Pulmonary artery endothelial cell (primary cell): Measurements from ENCODE around the gene HS6ST3. TPM values are rescaled to one million over a fixed set of nuclear protein-coding genes. Genes with fewer than 3 reads are reported as not detected.

ENCODE experiments used
- DNase-seq: peaks from one replicate; pipeline ENCODE4 v3.0.0-alpha.2; 2011; ENCODE audit warnings: low read depth, low spot score
- total RNA-seq: library from RNA; depleted of rRNA; stranded (reverse); fragments of >200 nt; gene quantifications from 2 replicates; pipeline ENCODE4 v1.2.3, GENCODE V29; 2014

Gene HS6ST3
- total RNA-seq, 1 donor from 2014 or later = 1.9 TPM

- peak; percentile 30 for DNase-seq
Observed at GRCh38 chr13:96650301-96650886, 560.5 kb downstream of the HS6ST3 start.

GRCh38 chr13:96651598-96651997, 561.7 kb downstream of the HS6ST3 start:
- no peak for DNase-seq

GRCh38 chr13:96652506-96652905, 562.6 kb downstream of the HS6ST3 start:
- no peak for DNase-seq

GRCh38 chr13:96661612-96662011, 571.7 kb downstream of the HS6ST3 start:
- DNase-seq = no peak

DNA sequence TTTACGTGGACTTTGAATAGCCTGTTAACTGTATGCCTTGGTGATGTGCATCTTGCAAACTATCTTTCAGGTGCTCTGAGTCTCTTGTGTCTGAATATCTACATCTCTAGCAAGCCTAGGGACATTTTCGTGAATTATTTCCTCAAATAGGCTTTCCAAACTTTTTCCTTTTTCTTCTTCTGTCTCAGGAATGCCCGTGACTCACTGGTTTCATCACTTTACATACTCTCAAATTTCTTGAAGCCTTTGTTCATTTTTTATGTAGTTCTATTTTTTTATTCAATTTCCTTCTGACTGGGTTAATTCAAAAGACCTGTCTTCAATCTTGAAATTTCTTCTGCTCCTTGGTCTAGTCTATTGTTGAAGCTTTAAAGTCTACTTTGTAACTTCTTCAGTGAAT, 572.1 kb downstream of the HS6ST3 start:
- no peak for DNase-seq

DNA sequence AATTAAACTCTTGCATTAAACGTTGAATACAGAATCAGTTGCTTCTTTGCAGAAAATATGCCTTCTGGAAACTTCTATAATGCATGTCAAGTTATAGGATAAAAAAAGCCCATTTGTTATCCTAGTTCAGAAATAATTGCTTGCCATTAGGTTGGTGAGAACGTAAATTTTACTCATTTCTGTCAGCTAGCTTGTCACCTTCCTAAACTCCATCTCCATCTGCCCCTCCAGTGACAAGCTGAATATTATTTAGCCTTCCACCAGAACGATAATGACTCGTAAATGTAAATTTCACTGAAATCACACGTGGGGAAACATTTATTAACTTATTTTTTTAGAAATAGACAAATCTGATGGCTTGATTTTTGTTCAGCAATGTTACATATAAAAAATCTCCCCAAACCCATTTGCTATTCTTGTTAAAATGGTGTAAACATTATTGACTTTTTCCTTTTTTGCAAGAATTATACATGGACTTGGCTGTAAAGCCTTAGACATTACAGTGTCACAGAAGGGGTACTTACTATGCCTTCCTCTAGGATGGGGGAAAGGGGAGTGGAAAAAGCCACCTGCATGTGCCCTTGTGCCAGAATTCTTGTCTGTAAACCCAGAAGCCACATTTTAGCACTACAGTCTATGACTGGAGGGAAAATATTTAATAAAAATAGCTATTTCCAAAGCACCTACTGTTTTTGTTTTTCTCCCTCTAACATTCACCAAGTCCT, 577.5 kb downstream of the HS6ST3 start:
- DNase-seq = no peak

DNA sequence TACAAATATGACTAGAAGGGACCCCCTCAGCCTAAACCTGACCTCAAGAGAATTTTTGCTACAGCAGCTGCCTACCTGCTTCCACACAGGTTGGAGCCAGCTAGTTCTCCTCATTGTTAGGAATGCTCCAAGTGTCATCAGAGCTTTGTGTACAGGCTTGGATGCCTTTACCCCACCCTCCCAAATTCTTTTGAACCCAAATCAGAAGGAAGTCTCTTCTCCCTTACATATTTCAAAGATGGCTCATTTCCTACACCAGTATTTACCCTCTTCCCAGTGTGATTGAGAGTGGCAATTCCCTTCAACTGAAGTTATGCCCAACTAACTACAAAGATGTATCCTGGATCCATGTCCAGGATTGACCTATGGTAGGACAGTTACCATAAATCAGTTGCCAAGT, 581.2 kb downstream of the HS6ST3 start:
- DNase-seq = no peak

GRCh38 chr13:96672016-96672415, 582.1 kb downstream of the HS6ST3 start:
- no peak for DNase-seq

DNA sequence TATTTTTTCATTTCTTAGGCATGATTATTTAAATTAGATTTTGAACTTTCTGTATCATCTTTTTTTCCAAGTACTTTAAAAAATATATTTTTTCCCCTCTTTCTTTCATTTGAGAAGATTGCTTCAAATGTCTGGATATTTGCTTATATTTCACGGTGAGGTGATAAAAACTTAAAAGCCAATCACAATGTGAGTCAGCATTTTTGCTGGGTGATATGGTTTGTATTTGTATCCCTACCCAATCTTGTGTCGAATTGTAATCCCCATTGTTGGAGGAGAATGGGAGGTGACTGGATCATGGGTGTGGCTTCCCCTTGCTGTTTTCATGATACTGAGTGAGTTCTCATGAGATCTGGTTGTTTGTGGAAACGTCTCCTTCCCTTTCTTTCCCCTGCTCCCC, 583.9 kb downstream of the HS6ST3 start:
- DNase-seq = no peak

- no peak for DNase-seq
Observed at GRCh38 chr13:96677029-96677428, 587.1 kb downstream of the HS6ST3 start.

DNA sequence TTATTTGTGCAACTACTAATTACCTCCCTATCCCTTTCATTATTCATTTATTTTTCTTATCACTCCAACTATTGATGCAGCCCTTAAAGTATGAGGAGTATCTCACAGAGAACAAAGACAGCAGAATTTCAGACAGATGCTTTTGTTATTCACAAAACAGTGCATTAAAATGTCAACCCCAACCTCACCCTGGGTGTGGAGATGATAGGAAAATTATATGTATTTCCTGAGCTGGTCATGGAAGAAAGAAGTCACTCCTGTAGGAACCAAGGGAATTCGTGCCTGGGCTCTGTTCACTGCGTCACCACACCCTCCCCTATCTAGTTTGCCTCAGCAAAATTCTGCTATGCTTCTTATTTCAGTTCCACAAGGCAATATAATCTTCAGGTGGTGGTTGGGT, 588.9 kb downstream of the HS6ST3 start:
- DNase-seq = no peak

DNA sequence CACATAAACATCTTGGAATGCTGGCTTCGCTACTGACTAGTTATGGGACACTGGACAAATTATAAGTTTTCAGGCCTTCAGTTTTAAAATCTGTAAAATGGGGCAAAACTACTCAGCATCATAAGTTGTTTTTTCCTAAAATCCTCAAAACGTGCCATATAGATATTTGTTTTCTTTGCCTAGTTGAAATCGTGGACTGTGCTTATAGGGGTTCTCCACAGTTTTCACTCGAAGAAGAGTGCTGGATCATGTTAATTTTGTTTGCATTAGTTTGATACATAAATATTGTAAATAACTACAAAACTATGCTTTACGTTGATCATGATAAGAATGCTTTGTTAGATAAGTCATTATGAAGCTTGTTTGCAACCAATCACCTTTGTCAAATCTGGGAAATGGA, 591.0 kb downstream of the HS6ST3 start:
- no peak for DNase-seq

- DNase-seq = no peak
Observed at GRCh38 chr13:96681766-96682165, 591.9 kb downstream of the HS6ST3 start.

- DNase-seq = no peak
Observed at GRCh38 chr13:96684469-96684868, 594.6 kb downstream of the HS6ST3 start.

GRCh38 chr13:96684907-96685306, 595.0 kb downstream of the HS6ST3 start:
- DNase-seq = no peak

DNA sequence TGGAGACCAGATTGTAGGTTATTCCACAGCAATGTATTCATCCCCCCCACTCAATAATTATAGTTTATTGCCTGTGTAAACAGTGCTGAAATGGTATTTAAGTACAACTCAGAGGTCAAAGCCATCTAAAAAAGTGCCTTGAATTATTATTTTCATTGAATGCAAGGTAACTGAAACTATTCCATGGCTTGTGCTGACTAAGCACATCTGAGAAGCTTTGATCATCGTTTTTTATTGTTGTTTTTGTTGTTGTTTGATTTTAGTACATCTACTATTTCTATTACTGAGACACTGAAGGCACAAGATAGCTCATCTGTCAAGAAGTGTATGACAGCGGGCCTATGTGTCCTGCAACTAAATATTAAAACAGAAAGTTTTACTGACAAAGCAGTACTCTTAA, 596.4 kb downstream of the HS6ST3 start:
- DNase-seq = no peak

GRCh38 chr13:96687191-96687590, 597.3 kb downstream of the HS6ST3 start:
- DNase-seq = no peak

DNA sequence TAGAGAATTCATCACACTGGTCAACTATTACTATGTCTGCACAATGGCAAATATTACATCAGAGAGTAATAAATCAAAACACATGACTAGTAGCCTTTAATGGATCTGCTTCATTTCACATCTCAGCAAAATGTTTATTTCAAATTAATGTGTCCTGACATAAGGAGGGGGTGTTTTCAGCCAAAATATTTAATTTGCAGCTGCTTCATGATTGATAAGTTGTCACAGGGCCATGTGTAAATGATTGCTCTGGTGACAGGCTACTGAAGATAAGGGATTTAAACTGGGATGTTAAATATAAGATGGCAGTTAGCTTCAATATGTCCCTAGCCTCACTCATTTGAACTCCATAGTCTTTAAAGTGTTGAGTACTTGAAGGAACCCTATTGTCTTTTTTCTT, 601.1 kb downstream of the HS6ST3 start:
- no peak for DNase-seq

DNA sequence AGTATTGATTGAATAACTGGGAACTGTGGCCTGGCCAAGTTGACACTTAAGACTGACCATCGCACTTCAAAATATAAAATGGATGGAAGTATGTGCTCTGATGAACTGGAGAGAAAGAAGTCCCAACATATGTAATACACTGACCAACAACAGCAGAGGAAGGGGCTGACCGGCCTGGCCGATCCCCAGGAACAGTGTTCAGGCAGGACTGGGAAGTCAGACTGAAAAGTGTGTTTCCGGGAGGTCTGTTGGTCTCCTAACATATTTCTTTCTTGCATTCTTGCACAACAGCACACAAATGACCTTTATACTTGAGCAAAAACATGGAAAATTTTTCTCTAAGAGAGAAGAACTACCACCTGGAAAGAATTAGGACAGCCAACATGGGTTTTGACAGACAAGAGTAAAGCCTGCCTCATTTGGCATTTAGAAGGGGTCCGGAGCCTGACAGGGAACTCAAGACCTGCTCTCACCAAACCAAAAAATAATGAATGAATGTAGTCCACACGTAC, 606.5 kb downstream of the HS6ST3 start:
- DNase-seq = no peak

DNA sequence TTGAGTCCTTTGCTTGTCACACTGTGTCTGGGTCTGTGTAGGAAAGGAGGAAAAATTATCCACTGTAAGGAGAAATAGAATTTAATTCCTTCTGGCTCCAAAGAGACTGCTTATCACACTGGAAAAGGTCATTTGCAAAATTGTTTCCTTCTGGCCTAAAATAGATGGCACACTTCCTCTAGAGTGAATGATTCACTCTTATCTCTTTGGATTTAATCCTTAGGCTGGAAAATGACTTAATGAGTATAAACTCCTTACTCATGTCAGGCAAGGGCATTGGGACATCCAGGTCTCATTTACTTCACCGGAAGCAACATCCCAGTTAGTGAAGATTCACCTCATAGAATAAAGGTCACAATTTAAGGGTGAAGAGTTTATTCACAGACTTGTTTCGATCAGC, 610.8 kb downstream of the HS6ST3 start:
- no peak for DNase-seq

DNA sequence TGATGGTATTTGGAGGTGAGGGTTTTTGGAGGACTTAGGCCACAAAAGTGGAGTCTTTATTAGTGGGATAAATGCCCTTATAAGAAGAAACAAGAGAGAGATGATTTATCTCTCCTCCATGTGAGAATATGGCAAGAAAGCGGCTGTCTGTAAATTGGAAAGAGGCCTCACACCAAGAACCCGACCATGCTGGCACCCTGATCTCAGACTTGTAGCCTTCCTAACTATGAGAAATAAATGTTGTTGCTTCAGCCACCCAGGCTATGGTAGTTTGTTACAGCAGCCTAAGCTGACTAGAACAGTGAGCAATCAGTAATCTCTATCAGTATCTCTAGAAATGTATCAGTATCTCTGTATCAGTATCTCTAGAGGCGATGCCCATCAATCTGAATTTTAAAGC, 617.2 kb downstream of the HS6ST3 start:
- DNase-seq = no peak

DNA sequence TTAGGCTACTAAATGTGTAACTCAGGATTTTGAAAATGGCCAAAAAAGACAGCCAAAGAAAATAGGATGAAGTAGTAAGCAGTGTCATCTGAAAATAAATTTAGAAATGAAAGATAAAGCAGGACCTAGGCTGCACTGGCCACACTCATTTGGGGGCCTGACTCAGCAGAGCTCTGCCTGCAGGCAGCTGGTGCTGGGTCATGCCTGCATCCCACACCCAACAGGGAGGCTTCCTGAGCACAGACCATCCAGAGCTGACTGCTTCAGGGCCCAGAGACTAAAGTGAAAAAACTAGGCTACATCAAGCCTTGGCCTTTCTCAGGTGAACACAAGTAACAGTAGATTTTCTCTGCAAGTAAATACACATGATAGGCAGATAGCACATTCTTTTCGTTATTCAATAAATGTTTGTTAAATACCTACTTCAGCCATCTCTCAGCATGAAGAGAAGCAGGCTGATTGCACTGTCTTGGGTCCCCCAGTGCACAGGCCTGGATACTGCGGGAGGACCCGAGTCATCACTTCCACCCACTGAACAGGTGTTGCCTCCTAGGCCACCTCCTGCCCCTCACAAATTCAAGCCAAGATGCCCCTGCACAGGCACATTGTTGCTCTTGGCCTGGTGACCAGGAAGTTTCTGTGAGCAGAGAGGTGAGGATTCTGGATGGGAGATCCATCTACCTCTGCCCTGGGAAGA, 620.4 kb downstream of the HS6ST3 start:
- no peak for DNase-seq

DNA sequence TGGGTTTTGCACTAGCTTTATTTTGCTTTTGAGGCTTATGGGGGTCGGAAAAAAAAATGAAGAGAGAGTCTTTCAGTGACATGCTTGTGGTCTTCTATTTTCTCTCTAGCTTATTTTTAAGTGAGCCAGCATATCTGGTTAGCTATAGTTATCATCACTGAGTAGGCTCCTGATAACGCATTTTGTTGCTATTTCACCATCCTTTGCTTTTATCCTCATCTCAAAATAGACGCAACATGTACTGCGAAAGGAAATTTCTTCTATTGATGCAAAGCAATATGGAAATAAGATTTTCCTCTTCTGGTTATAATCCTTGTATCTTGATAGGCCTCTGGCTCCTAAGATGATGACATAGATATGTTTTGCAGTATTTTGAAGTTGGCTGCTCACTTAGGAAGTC, 630.5 kb downstream of the HS6ST3 start:
- no peak for DNase-seq
